Measurements from ENCODE around the gene ACOT4. TPM values are rescaled to one million over a fixed set of nuclear protein-coding genes. Genes with fewer than 3 reads are reported as not detected.
A peak's percentile ranks its signal among the peaks of the same experiment; 100 is the strongest.

The ACOT4 gene
- total and polyA plus RNA-seq, 2 of the 8 experiments (the other 6 are each of a cell fraction or from before 2014, with no cell fraction given), result 0.80 to 1.1 TPM

GRCh38 chr14:73633116-73634010, 41.7 kb downstream of the ACOT4 start (continued):
- TF ChIP-seq KDM1A (IDR thresholded peaks at IDR 0.05; ENCODE audit: borderline replicate concordance, low read length), result no peak
- no peak for TF ChIP-seq CBX5 (IDR thresholded peaks at IDR 0.05; ENCODE audit: low read depth, low read length)
- no peak for TF ChIP-seq ZNF274 (IDR thresholded peaks at IDR 0.05; ENCODE audit: borderline replicate concordance, extremely low read depth, low read length)
- TF ChIP-seq BACH1 (IDR thresholded peaks at IDR 0.05; ENCODE audit: low read length), result peak; percentile 72
- TF ChIP-seq SP2 (IDR thresholded peaks at IDR 0.05; ENCODE audit: low read length), result no peak
- TF ChIP-seq ASH2L (IDR thresholded peaks at IDR 0.05; ENCODE audit: low read length), result peak; percentile 63
- TF ChIP-seq BCL11A (IDR thresholded peaks at IDR 0.05; ENCODE audit: low read depth in 2 of 2, low read length in 2 of 2), result no peak
- peak; percentile 64 for TF ChIP-seq MAX (IDR thresholded peaks at IDR 0.05)
- TF ChIP-seq SRF (IDR thresholded peaks at IDR 0.05; ENCODE audit: low read depth, low read length), result no peak
- no peak for TF ChIP-seq CHD1 (IDR thresholded peaks at IDR 0.05; ENCODE audit: low read depth, low read length)
- peak; percentile 32; the same call in 1 of the 2 replicates for TF ChIP-seq PHF8 (conservative IDR thresholded peaks at IDR 0.05; ENCODE audit: low read depth, low read length)

Measured in H1 (cell line).